ENCODE measurements around the gene ATP2A3.

Gene ATP2A3

GRCh38 chr17:3907483-3908216 is 56.6 kb downstream of the ATP2A3 start:
- DNase-seq: no peak

DNA sequence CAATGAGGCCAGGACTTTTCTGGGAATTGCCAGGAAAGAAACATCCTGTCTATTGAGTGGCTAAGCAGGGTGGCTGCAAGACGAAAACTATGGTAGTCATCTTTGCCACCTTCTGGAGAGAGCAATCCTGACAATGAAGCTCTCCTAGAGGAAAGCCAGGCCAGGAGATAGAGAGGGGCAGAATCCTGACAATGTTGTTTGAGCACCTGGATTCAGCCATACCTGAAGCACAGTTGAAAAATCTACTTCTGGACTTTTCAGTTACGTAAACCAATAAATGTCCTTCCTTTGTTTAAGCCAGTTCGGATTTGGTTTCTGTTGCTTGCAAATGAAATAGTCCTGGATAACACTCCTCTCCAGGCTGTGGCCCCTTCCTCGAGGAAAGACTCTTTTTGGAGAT is 57.4 kb downstream of the ATP2A3 start:
- no peak for DNase-seq

DNA sequence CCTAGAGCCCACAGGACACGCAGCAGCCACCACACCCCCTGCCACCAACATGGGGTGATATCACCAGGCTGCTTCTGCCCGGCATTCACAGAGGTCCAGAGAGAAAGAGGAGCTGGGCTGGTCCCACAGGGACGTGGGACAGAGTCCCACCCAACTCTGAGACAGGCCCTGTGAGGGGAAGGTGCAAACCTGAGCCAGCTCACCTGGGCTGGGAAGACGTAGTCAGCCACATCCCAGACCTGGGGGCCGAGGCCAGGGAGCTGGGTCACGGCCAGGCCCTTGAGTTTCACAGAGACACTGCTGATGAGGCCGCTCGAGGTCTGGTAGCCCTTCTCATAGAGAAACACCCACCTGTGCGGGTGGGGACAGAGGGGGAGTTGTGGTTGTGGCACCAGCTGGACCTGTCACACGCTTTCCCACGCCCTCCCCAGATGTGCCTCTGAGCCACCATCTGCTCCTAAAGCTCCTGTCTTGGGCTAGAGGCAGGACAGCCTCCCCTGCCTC is 59.2 kb downstream of the ATP2A3 start:
- DNase-seq: peak; percentile 83

DNA sequence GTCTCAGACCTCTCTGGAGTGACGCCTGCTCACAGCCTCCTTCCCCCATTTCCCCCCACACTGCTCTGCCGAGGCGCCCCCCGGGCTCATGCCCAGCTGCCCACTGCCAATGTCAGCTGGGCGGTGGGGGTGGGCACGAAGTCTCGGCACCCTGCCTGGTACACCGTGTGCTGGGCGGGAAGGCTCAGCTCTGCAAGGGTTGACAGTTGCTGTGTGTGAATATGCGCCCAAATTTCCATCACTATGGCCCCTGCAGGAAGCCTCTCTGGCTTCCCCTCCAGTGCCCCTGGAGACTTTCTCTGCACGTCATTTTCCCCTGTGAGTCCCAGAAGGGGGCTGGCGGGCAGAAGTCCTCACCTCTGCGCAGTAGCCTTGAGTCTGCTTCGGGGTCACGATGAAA is 59.7 kb downstream of the ATP2A3 start:
- no peak for DNase-seq

- no peak for DNase-seq
These were observed 60.4 kb downstream of the ATP2A3 start for GRCh38 chr17:3903881-3904290.

DNA sequence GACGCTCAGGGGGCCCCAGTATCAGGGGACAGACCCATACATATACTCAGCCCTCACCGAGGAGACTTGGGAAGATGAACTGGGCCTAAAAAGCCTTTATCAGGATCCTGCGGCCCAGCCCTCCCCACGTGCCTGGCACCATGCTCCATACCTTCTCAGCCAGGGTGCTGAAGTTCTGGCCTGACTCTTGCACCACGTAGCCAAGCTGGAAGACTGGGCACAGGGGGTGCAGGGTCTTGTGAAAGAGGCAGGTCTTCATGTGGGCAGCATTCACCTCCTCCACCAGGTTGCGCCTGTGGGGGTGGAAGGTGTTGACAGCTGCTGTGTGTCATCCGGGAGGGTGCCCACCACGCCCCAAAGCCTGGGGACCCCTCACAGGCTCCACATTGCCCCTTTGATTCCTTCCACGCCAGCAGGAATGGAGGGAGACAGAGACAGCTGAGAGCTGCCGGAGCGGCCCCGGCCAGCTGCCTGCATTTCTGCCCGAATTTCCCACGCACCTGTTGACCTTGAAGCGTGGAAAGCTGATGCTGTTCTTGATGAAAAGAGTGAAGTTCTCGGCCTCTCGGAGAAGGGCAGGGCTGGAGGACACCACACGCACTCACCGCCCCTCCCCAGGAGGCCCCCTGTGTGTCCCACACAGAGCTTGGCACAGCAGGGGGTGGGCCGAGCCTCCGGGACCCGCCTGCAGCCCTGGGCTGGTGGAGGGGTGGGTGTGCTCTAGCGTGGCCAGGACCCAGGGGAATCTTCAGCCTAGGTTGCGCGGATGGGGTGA is 61.0 kb downstream of the ATP2A3 start:
- DNase-seq: no peak

- no peak for DNase-seq
These were observed 63.6 kb downstream of the ATP2A3 start for GRCh38 chr17:3900646-3901045.

DNA sequence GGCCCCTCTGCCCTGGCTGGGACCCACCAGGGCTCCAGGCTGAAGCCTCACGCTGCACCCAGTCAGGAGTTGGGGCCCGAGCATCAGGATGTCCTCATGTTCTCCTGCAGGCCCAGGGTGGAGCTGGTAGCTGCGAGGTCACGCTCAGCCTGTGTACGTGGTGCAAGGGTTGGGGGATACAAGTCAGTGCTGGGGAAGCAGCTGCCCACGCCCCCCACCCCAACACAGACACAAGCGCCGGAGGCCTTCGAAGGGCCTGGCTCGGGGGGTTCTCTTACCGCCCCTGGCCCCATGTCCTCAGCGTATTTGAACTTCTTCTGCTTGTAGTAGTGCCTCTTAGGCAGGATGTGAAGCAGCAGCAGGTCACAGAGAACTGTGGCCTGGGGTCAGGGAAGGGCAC is 66.5 kb downstream of the ATP2A3 start:
- no peak for DNase-seq

DNA sequence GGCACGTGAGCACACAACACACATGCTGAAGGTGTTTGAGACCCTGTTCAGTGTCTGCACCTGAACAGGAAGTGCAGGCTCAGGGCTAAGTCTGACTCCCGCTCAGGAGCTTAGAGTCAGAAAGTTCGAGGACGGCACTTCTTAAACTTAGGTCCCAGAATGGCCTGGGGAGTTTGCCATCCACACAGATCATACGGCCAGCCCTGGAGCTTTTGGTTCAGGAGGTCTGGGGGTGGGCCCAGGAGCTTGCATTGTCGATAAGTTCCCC is 67.3 kb downstream of the ATP2A3 start:
- DNase-seq: no peak

DNA sequence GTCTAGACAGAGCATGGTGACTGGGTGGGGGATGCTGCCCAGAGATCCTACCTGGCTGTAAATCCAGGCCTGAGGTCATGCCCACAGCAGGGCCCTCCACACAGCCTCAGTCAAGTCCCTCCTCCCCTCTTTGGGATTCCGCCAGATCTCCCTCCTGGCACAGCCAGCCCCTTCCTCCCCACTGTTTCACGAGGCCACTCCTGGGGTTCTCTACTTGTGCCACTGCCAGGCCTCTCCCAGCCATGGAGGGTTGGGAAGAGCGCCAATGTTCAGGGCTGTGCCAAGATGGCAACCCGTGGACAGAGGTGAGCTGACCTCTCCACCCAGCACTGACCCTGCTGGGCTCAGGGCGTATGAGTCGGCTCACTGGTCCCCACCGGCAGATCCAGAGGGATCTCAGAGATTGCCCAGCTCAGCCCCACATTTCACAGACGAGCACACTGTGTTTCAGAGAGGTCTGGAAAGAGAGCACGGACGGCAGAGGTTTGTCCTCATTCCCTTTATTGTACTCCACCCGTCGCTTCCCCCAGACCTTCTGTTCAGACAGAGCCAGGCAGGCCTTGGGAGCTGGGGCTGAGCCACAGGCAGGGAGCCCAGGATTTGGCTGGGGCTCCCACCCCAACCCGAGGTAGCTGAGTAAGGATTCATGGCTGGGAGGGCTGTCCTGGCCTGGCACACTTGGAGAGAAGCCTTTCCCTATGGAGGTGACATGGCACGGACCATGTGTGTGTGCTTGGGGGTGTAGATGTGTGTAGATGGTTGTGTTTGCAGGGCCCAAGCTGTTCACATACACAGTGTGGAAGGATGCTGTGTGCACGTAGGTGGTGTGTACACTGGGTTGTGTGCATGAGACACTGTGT is 67.9 kb downstream of the ATP2A3 start:
- no peak for DNase-seq

DNA sequence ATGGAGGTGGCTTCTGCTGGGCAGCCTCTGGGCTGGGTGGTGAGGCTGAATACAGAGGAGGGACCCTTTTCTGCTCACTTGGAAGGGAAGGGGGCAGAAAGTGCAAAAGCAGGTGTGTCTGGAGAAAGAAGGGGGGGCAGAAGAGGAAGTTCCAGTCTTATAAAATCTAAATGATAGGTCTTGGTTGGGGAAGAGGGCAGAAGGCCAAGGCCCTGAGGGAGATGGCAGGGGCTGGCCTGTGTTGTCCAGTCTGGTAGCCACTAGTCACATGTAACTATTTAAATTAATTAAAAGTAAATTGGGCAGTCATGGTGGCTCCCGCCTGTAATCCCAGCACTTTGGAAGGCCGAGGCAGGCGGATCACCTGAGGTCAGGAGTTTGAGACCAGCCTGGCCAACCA is 68.9 kb downstream of the ATP2A3 start:
- no peak for DNase-seq

DNA sequence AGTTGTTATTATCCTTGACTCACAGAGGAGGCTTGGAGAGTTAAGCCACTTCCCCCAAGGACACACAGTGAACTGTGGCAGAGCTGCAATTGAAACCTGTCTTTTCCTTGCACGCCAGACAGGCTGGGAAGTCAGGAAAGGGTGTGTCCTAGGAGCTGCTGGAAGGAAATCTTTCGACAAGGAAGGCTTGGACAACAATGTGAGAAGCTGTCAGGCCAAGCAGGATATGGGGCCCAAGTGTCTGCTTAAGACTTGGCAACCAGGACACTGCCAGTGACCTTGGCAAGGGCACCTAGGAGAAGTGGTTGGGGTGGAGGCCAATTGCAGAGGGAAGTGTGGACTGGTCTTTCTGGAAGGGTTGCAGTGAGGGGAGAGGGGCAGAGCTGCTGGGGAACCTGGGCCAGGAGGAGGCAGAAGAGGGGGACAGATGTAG is 69.3 kb downstream of the ATP2A3 start:
- no peak for DNase-seq

GRCh38 chr17:3894188-3894587 is 70.0 kb downstream of the ATP2A3 start:
- no peak for DNase-seq

GRCh38 chr17:3893720-3894116 is 70.5 kb downstream of the ATP2A3 start:
- no peak for DNase-seq

- peak; percentile 91 for DNase-seq
These were observed 71.1 kb downstream of the ATP2A3 start, which contains the start of gene CAMKK1 for GRCh38 chr17:3893003-3893719. Gene CAMKK1 (minus strand): TSS chr17:3893053. CDS start chr17:3885687, 7,366 bp downstream.

DNA sequence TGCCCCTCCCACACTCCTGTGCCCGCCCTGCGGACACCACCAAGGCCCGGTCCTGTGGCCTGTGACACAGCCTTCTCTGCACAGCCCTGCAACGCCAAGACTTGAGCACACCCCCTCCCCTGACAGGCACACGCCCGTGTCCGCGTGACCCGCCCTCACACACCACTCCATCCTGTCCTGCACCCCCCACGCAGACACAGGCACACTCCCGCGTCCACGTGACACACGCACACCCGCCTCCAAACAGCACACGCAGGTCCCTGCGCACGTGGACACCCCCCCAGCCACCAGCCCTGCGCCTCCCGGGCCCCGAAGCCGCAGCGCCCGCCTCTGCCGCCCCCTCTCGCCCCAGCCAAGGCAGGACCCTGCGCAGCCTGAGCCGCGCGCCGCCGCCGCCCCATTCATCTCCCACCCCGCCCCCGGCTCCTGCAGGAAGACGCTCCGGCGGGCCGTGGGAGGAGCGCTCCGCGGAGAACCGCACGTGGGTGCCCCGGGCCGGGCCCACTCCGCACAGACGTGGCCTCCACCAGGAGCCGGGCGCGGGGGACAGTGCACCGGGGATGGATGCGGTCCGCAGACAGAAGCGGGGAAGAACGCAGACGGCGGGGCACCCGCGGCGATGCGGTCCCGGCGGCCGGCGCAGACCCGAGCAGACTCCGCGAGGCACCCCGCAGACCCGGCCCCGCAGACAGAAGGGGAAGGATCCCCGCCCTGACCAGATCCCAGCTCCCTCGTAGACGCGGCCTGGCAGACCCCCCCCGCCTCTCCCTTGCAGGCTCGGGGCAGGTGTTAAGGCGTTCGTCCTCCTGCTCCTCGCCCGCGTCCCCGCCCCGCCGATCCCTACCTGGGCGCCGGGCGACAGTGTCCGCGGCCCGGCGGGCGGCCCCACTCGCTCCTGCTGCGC is 71.9 kb downstream of the ATP2A3 start:
- DNase-seq: peak; percentile 47

DNA sequence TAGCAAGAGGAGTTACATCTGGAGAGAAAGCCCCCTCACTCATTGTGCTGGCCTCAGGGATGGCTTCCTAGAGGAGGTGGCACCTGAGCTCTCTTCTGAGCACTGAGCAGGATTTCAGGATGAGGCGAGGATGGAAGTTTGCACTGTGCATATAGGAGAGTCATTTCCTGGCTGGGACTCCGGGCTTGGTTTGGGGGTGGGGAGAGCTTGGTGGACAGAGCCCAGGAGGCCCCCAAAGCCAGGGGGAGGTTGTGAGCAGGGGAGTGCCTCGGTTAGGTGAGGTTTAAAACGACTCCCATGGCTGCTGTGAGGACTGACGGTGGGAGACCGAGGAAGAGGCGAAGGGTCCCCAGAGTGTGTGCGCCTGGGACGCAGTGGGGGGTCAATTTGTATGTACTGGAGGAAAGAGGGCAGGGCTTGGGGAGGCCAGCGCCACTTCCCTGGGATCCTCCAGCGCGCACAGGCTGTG is 72.6 kb downstream of the ATP2A3 start:
- no peak for DNase-seq

DNA sequence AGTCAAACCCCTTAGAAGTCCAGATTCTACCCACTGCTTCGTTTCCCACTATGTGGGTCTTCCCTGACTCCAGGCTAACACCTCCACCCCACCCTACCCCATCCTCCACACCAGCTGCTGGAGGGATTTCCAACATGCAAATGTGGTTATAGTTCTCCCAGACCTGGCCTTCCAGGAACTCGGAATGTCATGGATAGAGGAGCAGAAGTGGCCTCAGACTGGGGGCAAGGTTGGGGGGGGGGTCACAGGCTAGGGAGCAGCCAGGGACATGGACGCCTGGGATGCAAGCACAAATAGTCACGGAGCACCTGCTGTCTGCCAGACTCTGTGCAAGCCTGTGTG is 73.4 kb downstream of the ATP2A3 start:
- DNase-seq: no peak

DNA sequence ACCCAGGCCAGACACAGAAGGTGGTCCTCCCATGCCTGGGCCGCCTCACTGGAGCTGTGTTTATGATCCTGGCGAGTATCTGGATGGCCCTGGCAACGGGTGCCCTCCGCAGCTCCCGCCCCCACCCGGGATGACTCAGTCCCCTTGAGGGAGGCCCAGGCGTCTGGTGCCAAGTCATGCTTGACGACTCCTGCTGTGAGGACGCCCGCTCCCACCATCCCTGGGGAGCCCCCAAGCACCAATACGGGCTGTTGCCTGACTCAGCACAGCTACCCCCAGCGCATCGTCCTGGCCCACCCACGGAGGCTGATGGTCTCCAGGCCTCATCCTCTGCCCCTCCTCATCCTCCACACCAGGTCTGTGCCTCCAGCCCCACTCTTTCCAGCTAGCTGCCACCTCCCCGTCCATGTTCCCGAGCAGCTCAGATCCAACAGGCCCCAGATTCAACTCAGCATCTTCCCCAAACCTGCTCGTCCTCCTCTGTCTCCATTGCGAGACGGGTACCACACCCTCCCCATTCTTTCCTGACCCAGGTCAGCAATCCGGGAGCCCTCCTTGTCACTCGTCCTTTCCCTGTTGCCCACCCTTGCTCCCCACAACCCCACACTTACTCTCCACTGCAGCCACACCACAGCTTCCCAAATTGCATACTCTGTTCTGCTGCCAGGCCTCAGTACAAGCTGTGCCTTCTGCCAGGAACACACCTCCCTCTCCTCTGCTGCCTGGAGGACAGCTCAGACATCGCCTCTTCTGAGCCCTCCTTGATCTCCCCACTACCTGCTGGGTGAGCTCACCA is 74.0 kb downstream of the ATP2A3 start:
- DNase-seq: peak; percentile 93

GRCh38 chr17:3889325-3890012 is 74.8 kb downstream of the ATP2A3 start:
- DNase-seq: no peak
